Uterus (tissue), 4 donors: ENCODE data around the gene EIF3F. TPM values are rescaled to one million over a fixed set of nuclear protein-coding genes. Genes with fewer than 3 reads are reported as not detected.

ENCODE experiments used
- DNase-seq, 2 donors: peaks; one replicate each; pipeline ENCODE4 v3.0.0-alpha.2; 2019 to 2020
- H3K27ac ChIP-seq, 2 donors: fragments of 200-600 bp; sonication (generic); 1 replicate in 1 of 2; 2 replicates in 1 of 2; pipeline ENCODE4 v1.5.1; 2016 to 2018
- H3K27me3 ChIP-seq, 2 donors: fragments of 200-600 bp; sonication (generic); one replicate each; pipeline ENCODE4 v1.5.1; 2018 to 2019; ENCODE audit warnings: control low read depth in 1 of 2
- H3K36me3 ChIP-seq, 2 donors: fragments of 200-600 bp; sonication (generic); one replicate each; pipeline ENCODE4 v1.5.1; 2019; ENCODE audit warnings: control low read depth in 1 of 2
- H3K4me1 ChIP-seq, 2 donors: fragments of 200-600 bp; sonication (generic); one replicate each; pipeline ENCODE4 v1.5.1; 2018 to 2019; ENCODE audit warnings: control low read depth in 1 of 2
- H3K4me3 ChIP-seq, 2 donors: fragments of 200-600 bp; sonication (generic); 1 replicate in 1 of 2; 2 replicates in 1 of 2; pipeline ENCODE4 v1.5.1; 2018 to 2019; ENCODE audit warnings: mild to moderate bottlenecking in 1 of 2
- H3K9me3 ChIP-seq, 2 donors: fragments of 200-600 bp; sonication (generic); one replicate each; pipeline ENCODE4 v1.5.1; 2019; ENCODE audit warnings: control low read depth in 1 of 2
- POLR2A ChIP-seq, 2 donors: fragments of 450-650 bp; IDR thresholded peaks; one replicate each; pipeline ENCODE4 v1.6.1; 2016; ENCODE audit warnings: antibody characterized with exemption in 2 of 2, mild to moderate bottlenecking in 1 of 2, moderate library complexity in 1 of 2
- intact Hi-C: fragments of 100-400 bp; cut with DNase I; formaldehyde crosslinking; loops from one replicate; pipeline ENCODE4 v1.15.1; 2023; ENCODE audit warnings: low total_unique reads
- total RNA-seq, 4 donors: library from RNA; depleted of rRNA in 3 of 4; stranded (reverse); fragments of >200 nt in 3 of 4; gene quantifications; one replicate each; pipeline versions ENCODE4 v1.1.0 to v1.2.4, GENCODE V29; 2014 to 2023
- TF ChIP-seq, protein P1 (sequence below), 4 experiments: fragments of 200-600 bp in 2 of 4; fragments of 450-650 bp in 2 of 4; sonication (generic) in 2 of 4; IDR thresholded peaks; one replicate each; pipeline ENCODE4 v1.5.1; 2016 to 2019; ENCODE audit warnings: antibody characterized with exemption in 4 of 4, mild to moderate bottlenecking in 2 of 4, moderate library complexity in 1 of 4
- donor health status: DM: yes; HTN: yes; CAD: no.

The EIF3F gene
- total RNA-seq, 4 donors from 2014 or later = 97.9 to 261 (median 213) TPM

DNA sequence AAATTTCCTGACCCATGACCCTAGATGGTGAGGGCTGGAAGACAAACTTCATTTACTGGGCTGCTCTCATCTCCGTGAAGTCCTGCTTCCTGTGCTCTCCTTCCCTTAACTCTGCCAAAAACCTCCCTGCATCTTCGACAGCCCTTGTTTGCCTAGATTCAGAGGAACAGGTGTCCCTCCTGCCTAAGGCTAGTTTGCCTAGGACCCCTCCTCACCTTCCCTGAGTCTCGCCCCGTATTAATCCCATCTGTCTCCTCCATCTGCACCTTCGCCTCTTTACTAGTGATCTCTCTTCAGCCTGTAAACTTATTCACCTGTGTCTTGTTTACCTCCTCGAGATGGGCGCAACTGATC lies 33.1 kb downstream of the EIF3F start:
- Histone ChIP-seq H3K4me1 (peaks cover 0 to 4% of the 10 kb centered on the region in 2 donors), H3K27ac (peak overlapping the region; percentile 90 to 95), H3K4me3 (peak overlapping the region; percentile 63 to 70), H3K36me3 (no peaks in the 10 kb centered on the region), H3K27me3 (no peaks in the 10 kb centered on the region), H3K9me3 (no peaks in the 10 kb centered on the region)
- no peak for TF ChIP-seq POLR2A (IDR thresholded peaks at IDR 0.05)
- DNase-seq = no peak
- intact Hi-C loops = no loop called here

DNA sequence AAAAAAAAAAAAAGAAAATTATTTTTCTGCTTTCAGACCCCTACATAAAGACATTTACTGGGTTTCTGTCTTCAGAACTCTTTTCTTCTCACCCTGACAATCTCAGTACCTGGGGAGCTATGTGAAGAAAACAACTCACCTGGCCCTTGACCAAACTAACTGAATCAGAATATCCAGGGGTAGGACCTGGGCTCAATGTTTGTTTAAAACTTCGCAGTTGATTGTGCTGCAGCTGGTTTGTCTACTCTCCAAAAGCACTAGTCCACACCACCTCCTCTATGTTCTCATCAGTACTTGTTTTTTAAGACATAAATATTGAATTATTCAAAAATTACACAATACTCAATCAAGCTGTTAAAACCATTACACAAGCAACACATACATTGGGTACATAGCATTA lies 34.8 kb downstream of the EIF3F start:
- Histone ChIP-seq H3K36me3 (no peaks in the 10 kb centered on the region), H3K4me3 (no peak overlapping the region), H3K9me3 (no peaks in the 10 kb centered on the region), H3K27ac (no peak overlapping the region), H3K4me1 (peaks cover 0 to 4% of the 10 kb centered on the region in 2 donors), H3K27me3 (no peaks in the 10 kb centered on the region)
- TF ChIP-seq POLR2A (IDR thresholded peaks at IDR 0.05) = no peak
- TF ChIP-seq, protein P1, sequence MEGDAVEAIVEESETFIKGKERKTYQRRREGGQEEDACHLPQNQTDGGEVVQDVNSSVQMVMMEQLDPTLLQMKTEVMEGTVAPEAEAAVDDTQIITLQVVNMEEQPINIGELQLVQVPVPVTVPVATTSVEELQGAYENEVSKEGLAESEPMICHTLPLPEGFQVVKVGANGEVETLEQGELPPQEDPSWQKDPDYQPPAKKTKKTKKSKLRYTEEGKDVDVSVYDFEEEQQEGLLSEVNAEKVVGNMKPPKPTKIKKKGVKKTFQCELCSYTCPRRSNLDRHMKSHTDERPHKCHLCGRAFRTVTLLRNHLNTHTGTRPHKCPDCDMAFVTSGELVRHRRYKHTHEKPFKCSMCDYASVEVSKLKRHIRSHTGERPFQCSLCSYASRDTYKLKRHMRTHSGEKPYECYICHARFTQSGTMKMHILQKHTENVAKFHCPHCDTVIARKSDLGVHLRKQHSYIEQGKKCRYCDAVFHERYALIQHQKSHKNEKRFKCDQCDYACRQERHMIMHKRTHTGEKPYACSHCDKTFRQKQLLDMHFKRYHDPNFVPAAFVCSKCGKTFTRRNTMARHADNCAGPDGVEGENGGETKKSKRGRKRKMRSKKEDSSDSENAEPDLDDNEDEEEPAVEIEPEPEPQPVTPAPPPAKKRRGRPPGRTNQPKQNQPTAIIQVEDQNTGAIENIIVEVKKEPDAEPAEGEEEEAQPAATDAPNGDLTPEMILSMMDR (IDR thresholded peaks at IDR 0.05) = no peak
- DNase-seq = no peak
- intact Hi-C loops = no loop called here

DNA sequence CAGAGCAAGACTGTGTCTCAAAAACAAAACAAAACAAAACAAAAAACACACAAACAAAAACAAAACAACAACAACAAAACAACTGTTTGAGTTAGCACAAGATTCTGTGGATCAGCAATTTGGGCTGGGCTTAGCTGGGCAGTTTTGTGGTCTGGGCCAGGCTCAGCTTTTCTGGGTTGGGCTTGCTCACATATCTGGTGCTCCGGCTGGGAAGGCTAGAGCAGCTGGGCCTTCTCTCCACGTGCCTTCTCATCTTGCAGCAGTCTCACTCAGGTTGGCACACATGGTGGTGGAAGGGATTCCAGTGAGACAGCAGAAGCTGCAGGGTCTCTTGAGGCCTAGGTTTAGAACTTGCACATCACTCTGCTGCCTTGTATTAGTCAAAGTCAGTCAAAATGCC lies 35.7 kb downstream of the EIF3F start:
- DNase-seq = no peak
- Histone ChIP-seq H3K27me3 (no peaks in the 10 kb centered on the region), H3K4me3 (no peak overlapping the region), H3K27ac (no peak overlapping the region), H3K4me1 (peaks cover 0 to 4% of the 10 kb centered on the region in 2 donors), H3K36me3 (no peaks in the 10 kb centered on the region), H3K9me3 (no peaks in the 10 kb centered on the region)
- TF ChIP-seq POLR2A (IDR thresholded peaks at IDR 0.05) = no peak
- TF ChIP-seq, protein P1 (IDR thresholded peaks at IDR 0.05) = no peak
- intact Hi-C loops = no loop called here

DNA sequence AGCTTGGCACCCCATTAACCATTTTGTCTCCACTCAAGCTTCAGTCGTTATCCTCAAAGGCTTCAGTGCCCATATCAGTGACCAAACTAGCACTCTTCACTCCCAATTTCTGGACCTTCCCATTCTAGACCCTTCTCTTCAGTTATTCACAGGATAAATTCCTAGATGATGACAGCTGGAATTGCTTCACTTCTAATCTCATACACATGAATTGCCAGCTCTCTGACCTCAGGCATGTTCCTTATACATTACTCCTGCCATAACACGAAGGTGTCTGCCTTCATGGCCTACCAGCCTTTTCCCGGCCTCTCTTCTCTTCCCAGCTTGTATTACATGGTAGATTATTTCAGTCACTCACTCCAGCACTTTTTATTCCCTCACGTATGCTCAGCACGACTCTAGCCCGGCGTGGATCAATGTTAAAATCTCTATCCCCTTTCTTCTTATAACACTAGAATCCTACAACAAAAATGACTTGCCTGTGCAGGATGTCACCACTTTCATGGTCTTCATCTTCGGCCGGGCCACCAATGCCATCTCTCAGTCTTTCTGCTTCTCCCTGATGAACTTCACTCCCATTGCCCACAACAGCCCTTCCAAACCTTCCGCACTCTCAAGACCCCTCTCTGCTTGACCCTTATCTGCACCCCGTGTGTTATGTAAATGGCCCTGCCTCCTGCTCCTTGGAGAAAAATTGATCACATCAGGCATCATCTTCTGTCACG lies 36.9 kb downstream of the EIF3F start:
- no peak for DNase-seq
- no peaks in the 10 kb centered on the region for H3K36me3 ChIP-seq
- no peak overlapping the region for H3K4me3 ChIP-seq
- TF ChIP-seq, protein P1 (IDR thresholded peaks at IDR 0.05) = no peak
- TF ChIP-seq POLR2A (IDR thresholded peaks at IDR 0.05) = no peak
- no peaks in the 10 kb centered on the region for H3K27me3 ChIP-seq
- H3K4me1 ChIP-seq = no peaks in the 10 kb centered on the region
- no peaks in the 10 kb centered on the region for H3K9me3 ChIP-seq
- intact Hi-C loops = no loop called here
- no peak overlapping the region for H3K27ac ChIP-seq

DNA sequence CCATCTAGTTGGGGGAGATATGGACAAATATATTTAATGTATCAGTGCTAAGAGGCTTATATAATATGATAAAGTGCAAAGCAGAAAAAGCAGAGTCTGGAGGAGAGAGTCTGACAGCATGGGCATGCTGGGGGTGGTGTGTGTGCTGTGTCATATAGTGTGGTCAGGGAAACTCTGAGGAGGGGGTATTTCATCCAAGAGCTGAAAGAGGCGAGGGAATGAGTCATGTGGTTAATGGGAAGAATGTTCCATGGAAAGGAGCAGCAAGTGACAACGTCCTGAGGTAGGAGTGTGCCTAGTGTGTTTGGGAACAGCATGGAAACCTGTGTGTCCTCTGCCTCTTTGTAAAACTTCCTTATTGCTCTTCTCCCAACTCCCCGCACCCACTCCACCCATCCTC lies 38.0 kb downstream of the EIF3F start:
- H3K27ac ChIP-seq = no peak overlapping the region
- TF ChIP-seq, protein P1 (IDR thresholded peaks at IDR 0.05) = no peak
- TF ChIP-seq POLR2A (IDR thresholded peaks at IDR 0.05) = no peak
- DNase-seq = no peak
- no peaks in the 10 kb centered on the region for H3K9me3 ChIP-seq
- intact Hi-C loops = no loop called here
- no peaks in the 10 kb centered on the region for H3K36me3 ChIP-seq
- H3K4me1 ChIP-seq = no peaks in the 10 kb centered on the region
- H3K27me3 ChIP-seq = no peaks in the 10 kb centered on the region
- H3K4me3 ChIP-seq = no peak overlapping the region
